GM21381 (cell line): ENCODE data around the gene PITPNC1.
"Not testable (repeated sequence)": the region's sequence is repeated elsewhere in the genome, so short reads cannot be mapped to it uniquely, and the experiment has no call there.

Source experiments
- ATAC-seq: cut with Tn5 transposase; IDR thresholded peaks from one replicate; pipeline ENCODE4 v1.9.1; 2021; ENCODE audit warnings: mild to moderate bottlenecking, moderate library complexity; ENCODE audit not compliant: unreplicated experiment

Gene PITPNC1

GRCh38 chr17:67393809-67394397, 16.8 kb downstream of the PITPNC1 start:
- no peak for ATAC-seq

GRCh38 chr17:67399676-67400075, 22.6 kb downstream of the PITPNC1 start:
- ATAC-seq = no peak

DNA sequence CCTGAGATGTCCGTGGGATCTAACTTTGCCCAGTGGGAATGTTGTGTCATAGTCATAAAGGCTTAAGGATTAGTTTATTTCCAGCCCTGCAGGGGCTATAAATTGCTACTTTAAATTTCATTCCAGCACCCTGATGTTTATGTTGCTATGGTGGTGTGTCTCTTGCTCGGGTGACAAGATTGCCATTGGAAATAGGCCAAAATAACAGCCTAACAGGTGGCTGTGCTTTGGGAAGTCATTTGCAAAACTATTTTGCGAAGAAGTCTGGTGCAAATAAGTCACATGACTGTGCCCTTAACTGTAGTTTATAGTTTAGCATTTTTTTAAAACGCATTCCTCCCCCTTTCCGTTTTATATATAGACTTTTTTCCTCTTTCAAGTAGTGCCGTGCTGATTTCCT, 23.1 kb downstream of the PITPNC1 start:
- no peak for ATAC-seq

- ATAC-seq = no peak
Observed at GRCh38 chr17:67401106-67401505, 24.0 kb downstream of the PITPNC1 start.

DNA sequence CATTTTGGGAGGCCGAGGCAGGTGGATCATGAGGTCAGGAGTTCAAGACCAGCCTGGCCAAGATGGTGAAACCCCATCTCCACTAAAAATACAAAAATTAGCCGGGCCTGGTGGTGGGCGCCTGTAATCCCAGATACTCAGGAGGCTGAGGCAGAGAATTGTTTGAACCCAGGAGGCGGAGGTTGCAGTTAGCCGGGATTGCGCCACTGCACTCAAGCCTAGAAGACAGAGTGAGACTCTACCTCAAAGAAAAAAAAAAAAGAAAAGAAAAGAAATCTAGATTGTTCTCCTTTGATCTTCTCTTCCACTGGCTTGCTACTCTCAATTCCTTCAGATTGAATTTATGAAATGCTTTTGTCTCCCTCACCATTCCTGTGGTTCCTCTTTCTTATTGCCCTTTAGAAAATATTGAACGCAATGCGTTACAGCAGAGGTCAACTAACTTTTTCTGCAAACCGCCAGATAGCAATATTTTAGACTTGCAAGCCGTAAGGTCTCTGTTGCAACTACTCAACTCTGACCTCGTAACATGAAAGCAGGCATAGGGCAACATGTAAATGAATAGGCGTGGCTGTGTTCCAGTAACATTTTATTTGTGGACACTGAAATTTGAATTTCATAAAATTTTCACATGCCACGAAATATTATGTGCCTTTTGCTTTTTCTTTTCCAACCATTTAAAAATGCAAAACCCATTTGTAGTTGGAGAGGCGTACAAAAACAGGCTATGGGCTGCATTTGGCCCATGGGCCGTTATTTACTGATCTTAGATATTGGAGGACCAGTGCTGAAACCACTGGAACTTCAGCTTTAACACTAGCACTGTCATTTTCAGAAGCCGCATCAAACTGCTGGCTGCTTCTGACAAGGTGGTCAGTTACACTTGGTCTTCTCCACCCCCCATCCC, 24.8 kb downstream of the PITPNC1 start:
- no peak for ATAC-seq

DNA sequence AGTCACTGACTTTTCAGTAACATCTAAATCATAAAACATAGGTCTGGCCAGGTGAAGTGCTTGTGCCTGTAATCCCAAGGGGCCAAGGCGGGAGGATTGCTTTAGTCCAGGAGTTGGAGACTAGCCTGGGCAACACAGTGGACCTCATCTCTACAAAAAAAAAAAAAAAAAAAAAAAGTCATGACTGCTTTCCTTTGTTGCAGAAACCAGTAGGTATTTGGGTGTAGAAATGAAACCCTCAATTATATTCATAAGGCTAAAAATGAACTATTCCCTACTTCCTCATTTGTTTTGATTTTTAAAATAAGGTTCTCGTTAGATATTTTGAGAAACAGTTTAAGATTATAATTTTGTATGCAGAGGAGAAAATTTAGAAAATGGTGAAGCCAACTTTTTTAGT, 26.0 kb downstream of the PITPNC1 start:
- ATAC-seq = no peak

- ATAC-seq = no peak
Observed at GRCh38 chr17:67403483-67403882, 26.4 kb downstream of the PITPNC1 start.

GRCh38 chr17:67408455-67408830, 31.4 kb downstream of the PITPNC1 start:
- not testable (repeated sequence) for ATAC-seq

DNA sequence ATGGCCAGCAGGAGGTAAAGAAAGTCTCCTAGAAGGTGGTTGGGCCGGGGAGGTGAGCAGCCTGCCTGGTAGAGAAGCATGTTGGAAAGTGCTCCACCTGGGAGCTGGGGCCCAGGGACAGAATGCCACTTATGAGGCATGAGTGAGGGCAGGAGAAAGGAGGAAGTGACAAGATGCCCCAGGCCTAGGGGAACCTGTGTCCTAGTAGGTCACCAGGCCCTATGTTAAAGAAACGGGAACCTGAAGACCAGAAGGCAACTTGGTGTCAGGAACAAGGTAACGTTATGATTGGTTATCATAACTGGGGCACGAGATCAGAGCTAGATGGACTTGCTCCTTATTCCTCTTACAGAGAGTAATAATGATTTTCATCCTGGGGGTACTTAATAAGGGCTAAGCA, 34.3 kb downstream of the PITPNC1 start:
- ATAC-seq = no peak

DNA sequence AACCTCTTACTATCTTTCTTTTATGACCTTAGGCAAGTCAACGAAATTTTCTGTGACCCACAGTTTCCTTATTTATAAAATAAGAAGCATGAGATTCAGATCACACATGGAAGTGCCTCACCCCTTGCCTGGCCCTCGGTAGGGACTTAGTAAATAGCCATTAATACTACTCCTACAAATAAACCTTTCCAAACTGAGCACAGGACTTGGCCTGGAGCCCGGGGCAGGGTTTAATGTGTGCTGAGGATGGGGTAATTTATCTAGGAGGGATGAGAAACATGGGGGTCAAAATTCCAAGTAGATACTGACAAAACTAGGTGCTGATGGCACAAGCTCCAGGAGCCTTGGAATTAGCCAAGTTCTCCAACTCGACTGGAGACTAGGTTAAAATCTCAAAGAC, 35.0 kb downstream of the PITPNC1 start:
- ATAC-seq = no peak

- ATAC-seq = no peak
Observed at GRCh38 chr17:67412941-67413340, 35.9 kb downstream of the PITPNC1 start.

GRCh38 chr17:67413388-67413787, 36.3 kb downstream of the PITPNC1 start:
- no peak for ATAC-seq

- no peak for ATAC-seq
Observed at GRCh38 chr17:67414130-67414529, 37.0 kb downstream of the PITPNC1 start.

DNA sequence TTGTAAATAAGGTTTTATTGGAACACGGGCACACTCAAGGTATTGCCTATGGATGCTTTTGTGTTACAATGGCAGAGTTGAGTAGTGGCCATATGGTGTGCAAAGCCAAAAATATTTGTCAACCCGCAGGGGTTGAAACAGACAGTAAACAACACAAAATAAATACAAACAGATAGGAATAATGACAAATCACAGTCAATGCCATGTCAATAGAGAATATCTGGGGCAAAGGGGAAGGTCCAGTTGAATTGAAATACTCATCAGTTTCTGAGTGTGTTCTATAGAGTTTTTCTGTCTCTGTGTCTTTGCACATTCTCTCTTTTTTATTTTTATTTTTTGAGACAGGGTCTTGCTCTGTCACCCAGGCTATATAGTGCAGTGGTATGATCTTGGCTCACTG, 37.5 kb downstream of the PITPNC1 start:
- no peak for ATAC-seq

DNA sequence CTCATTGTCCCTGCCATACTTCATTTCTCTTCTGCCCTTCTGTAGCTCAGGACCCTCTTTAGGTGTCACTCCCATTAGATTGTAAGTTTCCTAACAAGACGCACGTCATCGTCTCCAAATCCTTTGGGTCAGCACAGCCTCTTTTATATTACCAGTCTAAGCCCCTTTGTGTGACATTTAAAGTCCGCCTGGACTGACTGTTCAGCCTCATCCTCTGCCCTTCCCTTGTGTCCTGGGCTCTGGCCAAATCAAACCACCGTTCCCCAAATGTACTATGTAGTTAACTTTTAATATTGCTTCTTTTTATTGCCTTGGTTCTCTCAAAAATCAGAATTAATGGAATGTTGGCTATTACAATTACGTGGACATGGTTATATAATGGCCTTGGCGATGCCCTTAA, 38.2 kb downstream of the PITPNC1 start:
- ATAC-seq = no peak

DNA sequence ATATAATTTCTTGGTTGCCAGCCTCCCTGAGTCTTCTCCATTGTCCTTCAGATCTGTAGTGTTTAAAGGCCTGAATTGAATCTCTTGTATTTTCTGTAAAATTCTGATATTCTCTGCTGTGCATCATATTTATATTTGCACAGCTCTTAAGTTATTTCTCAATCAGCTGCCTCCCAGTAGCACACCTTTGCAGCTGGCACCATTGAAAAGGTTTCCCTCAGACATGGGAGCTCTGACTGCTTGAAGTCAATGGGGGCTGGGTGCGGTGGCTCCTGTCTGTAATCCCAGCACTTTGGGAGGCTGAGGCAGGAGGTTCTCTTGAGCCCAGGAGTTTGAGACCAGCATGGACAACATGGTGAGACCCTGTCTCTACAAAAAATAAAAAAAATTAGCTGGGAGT, 40.4 kb downstream of the PITPNC1 start:
- no peak for ATAC-seq

DNA sequence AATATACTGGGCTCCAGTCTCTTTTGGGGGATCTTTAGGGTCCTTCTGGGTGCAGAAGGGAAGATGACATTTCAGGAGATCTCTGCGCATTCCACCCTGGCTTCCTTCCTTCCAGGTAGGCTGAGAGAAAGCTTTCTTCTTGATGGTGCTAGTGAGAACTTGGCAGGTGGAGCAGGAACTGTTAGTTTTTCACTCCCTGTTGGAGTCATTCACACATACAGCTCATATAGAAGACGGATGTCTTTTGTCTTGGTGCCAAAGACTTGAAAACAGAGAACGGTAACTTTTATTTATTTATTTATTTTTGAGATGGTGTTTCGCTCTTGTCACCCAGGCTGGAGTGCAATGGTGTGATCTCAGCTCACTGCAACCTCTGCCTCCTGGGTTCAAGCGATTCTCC, 43.9 kb downstream of the PITPNC1 start:
- no peak for ATAC-seq

DNA sequence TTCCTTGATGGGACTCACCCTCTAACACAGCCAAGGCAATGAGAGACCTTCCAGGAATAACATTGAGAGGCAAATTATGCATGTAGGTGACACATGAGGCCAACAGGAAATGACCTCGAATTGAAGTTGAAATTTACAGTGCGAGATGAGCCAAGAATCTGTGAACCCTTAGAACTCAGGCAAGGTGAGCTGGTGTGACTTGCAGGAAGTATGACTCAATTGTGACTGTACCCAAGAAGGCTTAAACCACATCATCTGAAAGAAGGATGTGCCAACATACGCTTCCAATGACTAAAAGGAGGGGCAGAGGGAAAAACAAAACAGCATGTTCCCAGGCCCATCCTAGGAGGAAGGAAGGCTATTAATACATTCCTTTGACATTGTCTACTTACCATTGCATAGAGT, 44.8 kb downstream of the PITPNC1 start:
- no peak for ATAC-seq

DNA sequence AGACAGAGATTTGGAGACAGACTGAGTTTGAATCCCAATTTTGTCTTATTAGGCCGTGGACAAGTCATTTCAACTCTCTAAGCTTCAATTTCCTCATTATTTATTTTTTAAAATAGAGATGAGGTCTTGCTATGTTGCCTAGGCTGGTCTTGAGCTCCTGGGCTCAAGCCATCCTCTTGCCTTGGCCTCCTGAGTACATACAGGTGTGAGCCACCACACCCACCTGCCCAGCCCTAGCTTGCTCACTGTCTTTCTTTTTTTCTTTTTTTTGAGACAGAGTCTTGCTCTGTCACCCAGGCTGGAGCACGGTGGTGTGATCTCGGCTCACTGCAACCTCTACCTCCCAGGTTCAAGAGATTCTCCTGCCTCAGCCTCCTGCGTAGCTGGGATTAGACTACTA, 45.2 kb downstream of the PITPNC1 start:
- not testable (repeated sequence) for ATAC-seq

GRCh38 chr17:67422897-67423296, 45.8 kb downstream of the PITPNC1 start:
- no peak for ATAC-seq

GRCh38 chr17:67425571-67426160, 48.6 kb downstream of the PITPNC1 start:
- no peak for ATAC-seq

DNA sequence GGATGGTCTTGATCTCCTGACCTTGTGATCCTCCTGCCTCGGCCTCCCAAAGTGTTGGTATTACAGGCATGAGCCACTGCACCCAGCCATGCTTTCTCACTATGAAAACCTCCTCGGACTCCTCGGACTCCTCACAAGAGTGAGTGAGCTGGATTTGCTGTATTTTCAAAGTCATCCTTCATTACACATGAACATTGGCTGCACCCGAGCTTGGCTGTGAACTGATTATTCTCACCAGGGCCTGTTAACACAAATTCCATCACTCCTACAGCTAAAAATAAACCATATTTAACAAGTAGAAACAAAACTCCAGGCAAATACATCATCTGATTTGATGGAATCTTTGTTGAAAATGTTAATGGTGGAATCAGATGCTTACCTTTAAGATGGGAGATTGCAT, 50.3 kb downstream of the PITPNC1 start:
- no peak for ATAC-seq
